Spinal cord (tissue), 10 donors: Measurements from ENCODE around the gene FNDC7. TPM values are rescaled to one million over a fixed set of nuclear protein-coding genes. Genes with fewer than 3 reads are reported as not detected.

Experiments
- DNase-seq, 6 donors: peaks; one replicate each; pipeline versions ENCODE4 v3.0.0 to v3.0.0-alpha.2; 2013 to 2015; ENCODE audit warnings: low spot score in 6 of 6, low read depth in 4 of 6
- H3K27ac ChIP-seq: one replicate; pipeline ENCODE4 v1.5.1; 2013; ENCODE audit warnings: low read depth, low read length, control low read depth
- H3K27me3 ChIP-seq: one replicate; pipeline ENCODE4 v1.6.1; 2013; ENCODE audit warnings: low read length; ENCODE audit not compliant: control insufficient read depth, insufficient read depth
- H3K36me3 ChIP-seq: one replicate; pipeline ENCODE4 v1.6.1; 2013; ENCODE audit warnings: low read length; ENCODE audit not compliant: control insufficient read depth, insufficient read depth
- H3K4me1 ChIP-seq: one replicate; pipeline ENCODE4 v1.6.1; 2013; ENCODE audit warnings: low read length; ENCODE audit not compliant: control insufficient read depth, insufficient read depth
- H3K4me3 ChIP-seq: one replicate; pipeline ENCODE4 v1.5.1; 2013; ENCODE audit warnings: low read depth, low read length, control low read depth
- H3K9me3 ChIP-seq: one replicate; pipeline ENCODE4 v1.6.1; 2013; ENCODE audit warnings: low read length; ENCODE audit not compliant: control insufficient read depth, insufficient read depth
- WGBS: methylation state at CpG from one replicate; pipeline ENCODE4 v1.1.5; 2013; ENCODE audit warnings: missing lambda C conversion rate; ENCODE audit not compliant: insufficient coverage; 5-methylcytosine and 5-hydroxymethylcytosine counted together
- polyA plus RNA-seq, 2 donors: library from polyadenylated mRNA; unstranded; fragments of 120-200 nt; gene quantifications; one replicate each; pipeline ENCODE4 v1.2.1, GENCODE V29; 2013; ENCODE audit not compliant: insufficient read length in 2 of 2
- total RNA-seq, 2 donors: library from RNA; depleted of rRNA in 1 of 2; stranded (reverse); fragments of 120-200 nt in 1 of 2; fragments of >200 nt in 1 of 2; gene quantifications; one replicate each; pipeline versions ENCODE4 v1.2.3 to v1.2.4, GENCODE V29; 2013 to 2014
- donor health status: healthy.

Gene FNDC7
- total and polyA plus RNA-seq, 4 donors: 0.10 to 0.28 TPM; not detected in 2

DNA sequence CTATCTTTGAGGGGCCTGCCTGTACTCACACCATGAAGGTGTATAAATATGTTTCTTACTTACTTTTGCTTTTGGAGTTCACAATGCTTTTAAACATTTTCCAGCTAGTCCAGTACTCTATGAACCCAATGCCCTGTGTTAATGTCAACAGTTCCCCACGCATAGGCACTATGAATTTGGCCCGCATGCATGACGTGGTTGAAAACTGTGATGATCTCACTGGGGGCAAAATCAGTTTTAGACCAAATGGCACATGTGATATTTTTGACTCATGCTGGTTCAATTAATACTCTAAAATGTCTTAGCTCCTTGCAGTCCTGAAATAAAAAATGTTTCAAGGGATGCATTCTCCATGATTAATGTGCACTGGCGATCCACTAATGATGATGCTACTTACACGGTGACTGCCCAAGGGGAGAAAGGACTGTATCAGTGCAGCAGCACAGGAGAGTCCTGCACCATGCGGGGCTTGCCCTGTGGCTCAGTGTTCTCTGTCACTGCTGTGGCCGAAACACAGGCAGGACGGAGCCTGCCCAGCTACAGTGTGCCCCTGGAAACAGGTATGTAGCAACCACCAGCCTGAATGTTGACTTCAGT, 15.7 kb downstream of the FNDC7 start:
- no peak overlapping the region for H3K27ac ChIP-seq
- no peaks in the 10 kb centered on the region for H3K4me1 ChIP-seq
- WGBS: 85% methylated on average over 8 of the region's 8 CpGs

DNA sequence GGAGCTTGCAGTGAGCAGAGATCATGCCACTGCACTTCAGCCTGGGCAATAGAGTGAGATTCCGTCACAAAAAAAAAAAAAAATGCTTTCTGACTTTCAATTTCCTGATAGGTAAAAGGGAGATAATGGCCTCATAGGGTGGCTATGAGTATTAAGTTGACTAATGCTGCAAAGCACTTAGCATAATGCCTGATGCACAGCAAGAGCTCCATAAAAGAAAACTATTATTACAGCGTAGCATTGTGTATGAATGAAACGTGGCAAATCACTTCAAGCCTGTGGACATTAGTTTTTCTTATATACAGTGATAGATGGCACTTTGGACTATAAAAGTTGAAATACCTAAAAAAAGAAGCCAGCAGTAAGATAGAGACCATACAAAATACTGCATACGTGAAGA, 16.8 kb downstream of the FNDC7 start:
- H3K27ac ChIP-seq: no peak overlapping the region
- WGBS: 63% methylated on average over 2 of the region's 4 CpGs

More for the DNA sequence above, 15.7 kb downstream of the FNDC7 start:
- Histone ChIP-seq H3K36me3 (no peaks in the 10 kb centered on the region), H3K9me3 (no peaks in the 10 kb centered on the region), H3K4me3 (no peak overlapping the region), H3K27me3 (no peaks in the 10 kb centered on the region)
- peak in 1 of 6 donors; percentile 59 for DNase-seq

DNA sequence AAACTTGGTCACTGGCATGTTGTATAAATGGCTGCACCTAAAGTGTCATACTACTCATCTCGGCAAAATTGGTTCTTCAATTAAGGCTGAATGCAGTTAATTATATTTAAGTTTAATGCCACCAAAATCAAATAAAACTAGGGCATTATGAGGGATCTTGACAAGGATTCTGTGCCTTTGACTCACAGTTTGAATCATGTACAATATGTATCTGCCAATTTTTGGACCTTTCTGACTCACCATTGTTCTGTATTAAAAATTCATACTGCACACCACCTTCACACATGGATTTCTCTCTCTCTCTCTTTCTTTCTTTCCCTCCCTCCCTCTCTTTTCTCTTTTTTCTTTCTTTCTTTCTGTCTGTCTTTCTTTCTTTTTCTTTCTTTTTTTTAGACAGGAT, 19.7 kb downstream of the FNDC7 start:
- WGBS: no CpG with 5 or more reads among the region's 1 CpG
- Histone ChIP-seq H3K4me3 (no peak overlapping the region), H3K27ac (no peak overlapping the region), H3K27me3 (no peaks in the 10 kb centered on the region), H3K9me3 (no peaks in the 10 kb centered on the region), H3K4me1 (no peaks in the 10 kb centered on the region), H3K36me3 (no peaks in the 10 kb centered on the region)
- no peak for DNase-seq

More for the DNA sequence above, 16.8 kb downstream of the FNDC7 start:
- H3K4me3 ChIP-seq: no peak overlapping the region
- peak in 1 of 6 donors; percentile 74 for DNase-seq
- H3K27me3 ChIP-seq: no peaks in the 10 kb centered on the region
- no peaks in the 10 kb centered on the region for H3K9me3 ChIP-seq
- H3K36me3 ChIP-seq: no peaks in the 10 kb centered on the region
- no peaks in the 10 kb centered on the region for H3K4me1 ChIP-seq

DNA sequence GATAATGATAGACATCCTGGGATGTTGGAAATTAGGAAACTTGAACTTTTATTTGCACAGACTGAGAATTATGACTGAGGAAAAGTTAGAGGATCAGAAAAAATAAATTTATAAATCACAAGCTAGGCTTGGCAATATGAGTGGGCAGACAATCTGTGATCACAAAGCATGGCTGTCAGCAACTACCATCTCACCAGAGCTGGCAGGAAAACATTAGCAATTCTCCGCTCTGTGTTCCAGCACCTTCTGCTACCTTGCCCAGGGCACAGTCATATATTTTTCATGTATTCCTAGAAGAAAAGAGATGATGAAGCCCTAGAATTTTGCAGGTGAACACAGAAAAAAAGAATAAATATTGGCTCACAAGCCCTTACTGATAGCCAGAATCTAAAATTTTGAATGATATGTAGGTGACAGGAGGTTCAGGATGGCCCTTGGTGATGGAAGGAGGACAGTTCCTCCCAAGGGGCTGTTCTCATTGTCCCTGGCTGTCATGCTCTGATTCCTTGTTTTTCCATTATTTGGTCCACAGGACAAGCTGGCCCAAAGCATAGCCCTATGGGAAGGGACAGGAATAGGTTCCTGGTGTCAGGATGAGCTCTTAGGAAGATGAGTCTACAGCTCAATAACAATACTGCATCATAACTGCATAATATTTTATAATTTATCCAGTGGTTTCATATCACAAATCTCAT, 21.6 kb downstream of the FNDC7 start:
- Histone ChIP-seq H3K36me3 (no peaks in the 10 kb centered on the region), H3K27me3 (no peaks in the 10 kb centered on the region), H3K27ac (no peak overlapping the region), H3K4me3 (no peak overlapping the region), H3K9me3 (no peaks in the 10 kb centered on the region), H3K4me1 (no peaks in the 10 kb centered on the region)
- DNase-seq: peak in 1 of 6 donors; percentile 15
- no CpG with 5 or more reads among the region's 1 CpG for WGBS

DNA sequence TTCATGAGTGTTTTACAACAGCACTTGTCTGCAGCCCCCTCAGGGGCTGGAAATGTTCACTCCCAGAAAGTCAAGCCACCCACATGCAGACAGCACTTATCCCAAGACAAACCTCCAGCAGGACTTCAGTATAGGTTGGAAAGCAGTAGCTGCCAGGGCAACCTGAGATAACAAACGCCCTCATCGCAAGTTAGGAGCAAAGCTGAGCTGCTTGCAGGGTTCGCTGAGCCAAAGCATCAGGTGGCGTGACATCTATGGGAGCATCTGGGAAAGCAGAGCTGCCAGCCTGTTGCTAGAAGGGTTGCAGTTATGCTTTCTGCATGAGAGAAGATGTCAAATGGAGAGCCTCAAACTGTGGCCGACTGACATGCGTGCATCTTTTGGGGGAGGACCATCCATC, 29.5 kb downstream of the FNDC7 start:
- WGBS: 67% methylated on average over 4 of the region's 6 CpGs
- Histone ChIP-seq H3K9me3 (no peaks in the 10 kb centered on the region), H3K4me3 (no peak overlapping the region), H3K27me3 (no peaks in the 10 kb centered on the region), H3K27ac (no peak overlapping the region), H3K4me1 (no peaks in the 10 kb centered on the region), H3K36me3 (no peaks in the 10 kb centered on the region)
- peak in 1 of 6 donors; percentile 38 for DNase-seq

DNA sequence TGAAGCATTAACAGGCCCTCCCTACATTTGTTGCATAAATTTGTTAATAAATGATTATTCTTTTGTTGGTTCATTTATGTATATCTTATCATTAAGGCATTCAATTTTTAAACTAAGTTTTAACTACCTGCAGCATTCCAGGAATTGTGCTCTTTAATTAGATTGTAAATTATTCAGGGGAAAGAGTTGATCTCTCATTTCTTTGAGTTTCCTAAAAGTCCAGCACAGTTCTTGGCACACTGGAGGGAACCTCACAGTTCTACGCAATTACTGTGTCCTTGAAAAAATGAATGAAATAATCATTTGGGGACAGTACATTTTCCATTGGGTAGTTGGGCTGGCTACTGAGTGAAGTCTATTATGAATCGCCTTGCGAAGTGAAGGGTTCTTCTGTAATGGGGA, 33.3 kb downstream of the FNDC7 start:
- peak overlapping the region; percentile 99 for H3K27ac ChIP-seq

DNA sequence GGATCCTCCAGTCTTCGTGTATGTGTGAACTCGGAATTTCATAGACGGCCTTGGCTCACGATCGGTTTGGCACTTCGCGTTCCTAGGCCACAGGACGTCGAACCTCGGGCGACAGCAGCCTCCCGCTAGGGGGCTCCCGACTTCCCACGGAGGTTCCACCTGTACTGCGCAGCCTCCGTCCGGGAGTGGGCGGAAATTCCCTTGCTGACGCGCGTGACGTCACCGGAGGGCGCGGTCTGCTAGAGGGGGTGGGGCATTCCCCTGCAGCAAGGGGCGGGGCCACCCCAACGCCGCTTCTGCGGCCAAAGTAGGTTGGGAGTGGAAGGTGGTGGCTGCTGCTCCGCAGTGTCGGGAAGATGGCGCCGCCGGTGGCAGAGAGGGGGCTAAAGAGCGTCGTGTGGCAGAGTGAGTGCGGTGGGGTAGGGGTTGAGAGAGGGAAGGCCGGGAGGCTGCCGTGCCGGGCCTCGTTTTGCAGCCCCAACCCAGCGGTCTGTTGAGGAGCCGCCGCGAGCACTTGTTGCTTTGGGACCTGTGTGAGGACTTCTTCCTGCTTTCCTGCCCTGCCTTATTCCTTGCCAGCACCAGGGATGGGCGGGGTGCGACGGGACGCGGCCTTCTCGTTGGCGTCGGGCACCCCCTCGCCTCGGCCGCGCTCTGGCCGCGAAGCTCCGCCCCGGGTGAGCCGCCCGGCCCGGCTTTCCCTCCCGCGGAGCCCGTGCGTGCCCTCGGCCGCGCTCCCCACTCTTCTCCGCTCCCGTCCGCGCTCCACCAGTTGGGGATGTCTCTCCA, 33.9 kb downstream of the FNDC7 start, which contains the start of gene STXBP3:
Gene STXBP3, plus strand, starts transcription at position 293 of the 789 bp plus-strand sequence. Its CDS starts 64 bp downstream, at position 357.
- H3K4me1 ChIP-seq: peaks cover 7% of the 10 kb centered on the region
- no peaks in the 10 kb centered on the region for H3K9me3 ChIP-seq
- no peaks in the 10 kb centered on the region for H3K27me3 ChIP-seq
- H3K27ac ChIP-seq: peak within 1 kb of the TSS; percentile 99
- peak; percentile 93 to 99 (median 95) for DNase-seq
- WGBS: under 1% methylated on average over 73 of the region's 75 CpGs
- H3K36me3 ChIP-seq: no peaks in the 10 kb centered on the region
- H3K4me3 ChIP-seq: peak within 1 kb of the TSS; percentile 94

More for the DNA sequence above, 33.3 kb downstream of the FNDC7 start:
- DNase-seq: no peak
- Histone ChIP-seq H3K36me3 (no peaks in the 10 kb centered on the region), H3K4me3 (peak overlapping the region; percentile 94), H3K4me1 (peaks cover 7% of the 10 kb centered on the region), H3K27me3 (no peaks in the 10 kb centered on the region), H3K9me3 (no peaks in the 10 kb centered on the region)
- WGBS: 47% methylated on average over 3 of the region's 3 CpGs

DNA sequence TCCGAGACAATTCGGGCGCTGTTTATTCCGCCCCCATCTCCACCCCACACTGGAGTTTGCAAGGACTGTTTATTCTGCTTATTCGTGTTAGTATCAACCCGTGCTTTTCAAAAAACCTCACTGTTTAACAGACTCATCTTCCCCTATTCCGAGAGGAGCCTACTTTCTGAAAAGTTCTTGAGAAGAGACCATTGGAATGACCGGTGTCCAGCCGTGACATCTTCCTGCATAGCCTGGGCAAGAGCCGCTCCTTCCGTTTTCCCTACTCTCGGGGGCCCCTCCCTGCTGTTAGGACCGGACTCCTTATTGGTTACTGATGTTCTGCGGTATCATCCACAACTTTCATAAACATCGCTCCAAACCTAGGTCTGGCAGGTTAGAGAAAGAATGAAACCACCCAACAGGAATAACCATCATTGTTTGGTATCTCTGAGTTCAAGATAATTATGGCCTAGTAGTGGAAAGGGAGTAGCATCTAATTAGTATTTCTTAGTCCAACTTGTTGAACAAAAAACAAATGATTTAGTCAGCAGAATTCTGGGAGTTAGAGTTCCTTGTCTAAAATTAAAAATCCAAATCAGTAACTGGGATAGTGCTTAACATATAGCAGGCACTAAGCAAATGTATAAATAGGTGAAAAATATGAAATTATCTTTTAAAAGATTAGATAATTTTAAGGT, 34.6 kb downstream of the FNDC7 start:
- H3K27me3 ChIP-seq: no peaks in the 10 kb centered on the region
- peak overlapping the region; percentile 99 for H3K27ac ChIP-seq
- 0% methylated on average over 8 of the region's 15 CpGs for WGBS
- no peaks in the 10 kb centered on the region for H3K36me3 ChIP-seq
- peaks cover 7% of the 10 kb centered on the region for H3K4me1 ChIP-seq
- H3K4me3 ChIP-seq: peak overlapping the region; percentile 94
- peak; percentile 38 to 85 (median 59) for DNase-seq
- no peaks in the 10 kb centered on the region for H3K9me3 ChIP-seq

DNA sequence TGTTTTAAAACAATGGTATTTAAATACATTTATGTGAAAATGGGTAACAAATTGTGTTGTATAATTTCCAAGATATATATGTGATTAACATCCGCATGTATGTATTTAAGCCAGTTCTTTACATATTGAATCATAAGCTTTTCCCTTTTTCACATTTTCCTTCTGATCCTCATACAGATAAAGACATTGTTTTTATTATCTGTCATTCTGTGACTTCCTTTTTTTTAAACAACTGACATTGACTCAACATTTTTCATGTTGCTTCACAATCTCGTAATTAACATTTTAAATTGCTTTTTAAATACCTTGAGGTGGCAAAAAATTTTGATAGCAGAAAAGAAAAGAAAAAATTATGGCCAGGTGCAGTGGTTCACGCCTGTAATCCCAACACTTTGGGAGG, 35.2 kb downstream of the FNDC7 start:
- Histone ChIP-seq H3K27me3 (no peaks in the 10 kb centered on the region), H3K27ac (no peak overlapping the region), H3K9me3 (no peaks in the 10 kb centered on the region), H3K36me3 (no peaks in the 10 kb centered on the region), H3K4me1 (peaks cover 7% of the 10 kb centered on the region), H3K4me3 (peak overlapping the region; percentile 94)
- DNase-seq: no peak
- WGBS: no CpG with 5 or more reads among the region's 3 CpGs
